A549 (cell line): ENCODE results near the gene SPOCK2. TPM values are rescaled to one million over a fixed set of nuclear protein-coding genes. Genes with fewer than 3 reads are reported as not detected.

Experiments
- ATAC-seq, 2 experiments: fragments of 200-7000 bp in 1 of 2; fragments of >200 bp in 1 of 2; cut with Nextera tagmentation in 1 of 2; cut with Tn5 transposase in 1 of 2; 3 replicates each; pipeline versions ENCODE4 v1.8.0 to v1.9.1; 2018 to 2020; ENCODE audit warnings: mild to moderate bottlenecking in 1 of 2, moderate library complexity in 1 of 2
- CTCF ChIA-PET: fragments of 300-600 bp; sonication (Branson Sonifier 250); formaldehyde crosslinking; extraction: SDS; loops from one replicate; lab custom pipeline; 2021; ENCODE audit warnings: antibody characterized with exemption, inconsistent platforms; lab: Yijun Ruan, JAX
- POLR2A ChIA-PET: fragments of 350-600 bp; formaldehyde crosslinking; extraction: SDS; loops from one replicate; lab custom pipeline; 2021; ENCODE audit warnings: antibody characterized with exemption, inconsistent platforms; lab: Yijun Ruan, JAX
- DNase-seq, 2 experiments: peaks; one replicate each; pipeline versions ENCODE4 v3.0.0 to v3.0.0-alpha.2; 2011 to 2016; ENCODE audit warnings: low read depth in 1 of 2, low spot score in 1 of 2
- FAIRE-seq: peaks from 2 replicates; lab custom pipeline; 2011; peaks lifted over from hg19 to GRCh38; lab: Jason Lieb, UNC
- H3K27ac ChIP-seq, 2 experiments: fragments of >200 bp; sonication (Bioruptor Twin); formaldehyde crosslinking; 3 replicates each; pipeline ENCODE4 v1.5.1; 2016 to 2017
- H3K4me1 ChIP-seq: fragments of >200 bp; sonication (Bioruptor Twin); formaldehyde crosslinking; 3 replicates; pipeline ENCODE4 v1.6.1; 2016
- H3K4me2 ChIP-seq: fragments of >200 bp; sonication (Bioruptor Twin); formaldehyde crosslinking; 3 replicates; pipeline ENCODE4 v1.6.1; 2016
- H3K4me3 ChIP-seq: fragments of >200 bp; sonication (Bioruptor Twin); formaldehyde crosslinking; 3 replicates; pipeline ENCODE4 v1.5.1; 2016
- H3K9me3 ChIP-seq: fragments of >200 bp; sonication (Bioruptor Twin); formaldehyde crosslinking; 3 replicates; pipeline ENCODE4 v1.6.1; 2016
- BHLHE40 ChIP-seq: IDR thresholded peaks from 2 replicates; pipeline ENCODE4 v1.6.1; 2012; ENCODE audit warnings: low read depth, low read length, inconsistent platforms
- CBX2 ChIP-seq: fragments of 200-600 bp; sonication (generic); IDR thresholded peaks from 2 replicates; pipeline ENCODE4 v1.6.1; 2016; ENCODE audit warnings: low read depth, mild to moderate bottlenecking, borderline replicate concordance
- CBX8 ChIP-seq: fragments of 200-600 bp; sonication (generic); IDR thresholded peaks from 2 replicates; pipeline ENCODE4 v1.6.1; 2016
- CTCF ChIP-seq: fragments of >200 bp; sonication (Bioruptor Twin); formaldehyde crosslinking; IDR thresholded peaks from 3 replicates; pipeline ENCODE4 v1.5.1; 2016
- EHMT2 ChIP-seq: fragments of 200-600 bp; sonication (generic); IDR thresholded peaks from 2 replicates; pipeline ENCODE4 v1.6.1; 2016; ENCODE audit warnings: antibody characterized with exemption, low read depth, mild to moderate bottlenecking, moderate library complexity
- EP300 ChIP-seq, 2 experiments: fragments of >200 bp; sonication (Bioruptor Twin); formaldehyde crosslinking; IDR thresholded peaks; 2 replicates in 1 of 2; 3 replicates in 1 of 2; pipeline ENCODE4 v1.6.1; 2016 to 2017
- ESRRA ChIP-seq: fragments of 150-350 bp; IDR thresholded peaks from 2 replicates; pipeline ENCODE4 v1.6.1; 2014; ENCODE audit warnings: mild to moderate bottlenecking, low read length, borderline replicate concordance
- FOSB ChIP-seq: fragments of 250-450 bp; sonication (Bioruptor Pico); IDR thresholded peaks from 2 replicates; pipeline ENCODE4 v1.5.0; 2020; ENCODE audit warnings: mild to moderate bottlenecking, moderate library complexity
- FOSL2 ChIP-seq, 2 experiments: fragments of 450-650 bp in 1 of 2; fragments of >200 bp in 1 of 2; sonication (Bioruptor Twin) in 1 of 2; formaldehyde crosslinking; IDR thresholded peaks; 2 replicates each; pipeline versions ENCODE4 v1.5.0 to v1.6.1; 2016 to 2020; ENCODE audit warnings: mild to moderate bottlenecking in 1 of 2, moderate library complexity in 1 of 2
- FOXS1 ChIP-seq: fragments of 250-450 bp; sonication (Bioruptor Pico); IDR thresholded peaks from 2 replicates; pipeline ENCODE4 v1.5.0; 2020; ENCODE audit warnings: mild to moderate bottlenecking, moderate library complexity
- GATA3 ChIP-seq: IDR thresholded peaks from 2 replicates; pipeline ENCODE4 v1.6.1; 2012; ENCODE audit warnings: borderline replicate concordance
- HES2 ChIP-seq: fragments of >200 bp; sonication (Bioruptor Twin); formaldehyde crosslinking; IDR thresholded peaks from 2 replicates; pipeline ENCODE4 v1.6.1; 2016
- HEYL ChIP-seq: fragments of 250-450 bp; sonication (Bioruptor Pico); IDR thresholded peaks from 2 replicates; pipeline ENCODE4 v1.8.0; 2021; ENCODE audit warnings: mild to moderate bottlenecking, moderate library complexity
- HOXA7 ChIP-seq: fragments of 250-450 bp; sonication (Bioruptor Pico); IDR thresholded peaks from 2 replicates; pipeline ENCODE4 v1.5.0; 2020; ENCODE audit warnings: mild to moderate bottlenecking, moderate library complexity
- JUN ChIP-seq, 2 experiments: fragments of >200 bp; sonication (Bioruptor Twin); formaldehyde crosslinking; IDR thresholded peaks; 2 replicates in 1 of 2; 3 replicates in 1 of 2; pipeline ENCODE4 v1.6.1; 2016 to 2017
- NPAS2 ChIP-seq: fragments of 250-450 bp; sonication (Bioruptor Pico); IDR thresholded peaks from 2 replicates; pipeline ENCODE4 v1.8.0; 2022; ENCODE audit warnings: mild to moderate bottlenecking, moderate library complexity, borderline replicate concordance
- POLR2A ChIP-seq: IDR thresholded peaks from 2 replicates; pipeline ENCODE4 v1.6.1; 2012; ENCODE audit warnings: mild to moderate bottlenecking, low read length
- POLR2AphosphoS2 ChIP-seq: conservative IDR thresholded peaks from 2 replicates; pipeline ENCODE4 v1.6.1; 2012; ENCODE audit warnings: low read length, improper control_type of control experiment, inconsistent platforms
- RCOR1 ChIP-seq: fragments of 150-350 bp; IDR thresholded peaks from 2 replicates; pipeline ENCODE4 v1.6.1; 2014; ENCODE audit warnings: antibody characterized with exemption, low read length, low read depth
- REST ChIP-seq: fragments of 200-600 bp; sonication (generic); IDR thresholded peaks from 2 replicates; pipeline ENCODE4 v1.6.1; 2016; ENCODE audit warnings: antibody characterized with exemption, mild to moderate bottlenecking, moderate library complexity
- RFX5 ChIP-seq: fragments of 450-650 bp; IDR thresholded peaks from 2 replicates; pipeline ENCODE4 v1.7.1; 2014; ENCODE audit warnings: antibody characterized with exemption, mild to moderate bottlenecking, moderate library complexity
- SMC3 ChIP-seq: fragments of >200 bp; sonication (Bioruptor Twin); formaldehyde crosslinking; IDR thresholded peaks from 3 replicates; pipeline ENCODE4 v1.6.1; 2018; ENCODE audit warnings: inconsistent platforms
- SREBF2 ChIP-seq: fragments of 450-650 bp; IDR thresholded peaks from 2 replicates; pipeline ENCODE4 v1.6.1; 2014; ENCODE audit warnings: mild to moderate bottlenecking, moderate library complexity
- TFCP2L1 ChIP-seq: fragments of 250-450 bp; sonication (Bioruptor Pico); IDR thresholded peaks from 2 replicates; pipeline ENCODE4 v1.5.0; 2021; ENCODE audit warnings: mild to moderate bottlenecking
- ZC3H11A ChIP-seq: fragments of 450-650 bp; IDR thresholded peaks from 2 replicates; pipeline ENCODE4 v1.6.1; 2014; ENCODE audit warnings: antibody characterized with exemption, mild to moderate bottlenecking
- WGBS: methylation state at CpG from one replicate; pipeline ENCODE4 v1.1.6; 2017; ENCODE audit errors: missing lambda C conversion rate; 5-methylcytosine and 5-hydroxymethylcytosine counted together
- polyA plus RNA-seq, 4 experiments: library from polyadenylated mRNA; depleted of rRNA in 3 of 4; stranded (reverse); fragments of >200 nt; fragmentation: RNase III in 1 of 4; extraction: RNeasy Plus Mini Kit Qiagen cat#74134 plus additional on column Dnase treatment in 1 of 4; gene quantifications; 2 replicates in 3 of 4; 3 replicates in 1 of 4; pipeline ENCODE4 v1.2.3, GENCODE V29; 2011 to 2017

The SPOCK2 gene
- polyA plus RNA-seq, 2 of the 4 experiments (the other 2 are of a cell fraction), result 0.52 to 0.67 TPM

- ATAC-seq, result no peak
These were observed 12.8 kb downstream of the SPOCK2 start for GRCh38 chr10:72075376-72076115.

GRCh38 chr10:72074574-72075375 lies 13.6 kb downstream of the SPOCK2 start:
- H3K27ac ChIP-seq, result no peak overlapping the region
- FAIRE-seq, result no peak
- peaks cover 4% of the 10 kb centered on the region; the same call in 2 of the 3 replicates for H3K9me3 ChIP-seq
- TF ChIP-seq FOSL2 (IDR thresholded peaks at IDR 0.05) (no peak), FOSL2 (CRISPR knock-in tag; IDR thresholded peaks at IDR 0.05) (no peak), ESRRA (no peak), TFCP2L1 (CRISPR knock-in tag) (no peak), CBX8 (no peak), FOSB (CRISPR knock-in tag) (no peak)
- ATAC-seq, result no peak; a peak in 1 of 6 replicates
- peaks cover 5% of the 10 kb centered on the region; the same call in 2 of the 3 replicates for H3K4me1 ChIP-seq
- POLR2A ChIA-PET, result no interaction called here
- CTCF ChIA-PET, result interaction anchor here (1.0 to 1.7 kb wide), 4 partner anchors 8 to 178 kb away, joined by 3 to 6 read pairs (median 4); no protein-coding TSS in a partner anchor
- no peak for DNase-seq
- 74% methylated on average over 18 of the region's 18 CpGs for WGBS
- H3K4me2 ChIP-seq, result no peak overlapping the region
- no peak overlapping the region for H3K4me3 ChIP-seq

More at GRCh38 chr10:72075376-72076115, 12.8 kb downstream of the SPOCK2 start:
- Histone ChIP-seq H3K9me3 (peaks cover 4% of the 10 kb centered on the region; the same call in 2 of the 3 replicates), H3K4me3 (no peak overlapping the region), H3K4me2 (no peak overlapping the region), H3K27ac (no peak overlapping the region), H3K4me1 (peaks cover 12% of the 10 kb centered on the region)
- 72% methylated on average over 11 of the region's 12 CpGs for WGBS
- ChIA-PET CTCF (interaction anchor here (0.6 to 2.1 kb wide), 8 partner anchors 9 to 253 kb away, joined by 3 to 9 read pairs (median 4); no protein-coding TSS in a partner anchor), POLR2A (no interaction called here)
- DNase-seq (no peak), FAIRE-seq (no peak)
- TF ChIP-seq GATA3 (no peak), BHLHE40 (no peak), HOXA7 (CRISPR knock-in tag) (no peak), FOXS1 (no peak), EP300 (IDR thresholded peaks at IDR 0.05) (no peak), HEYL (CRISPR knock-in tag) (no peak), RCOR1 (no peak)

GRCh38 chr10:72073708-72074573 lies 14.4 kb downstream of the SPOCK2 start:
- POLR2A ChIA-PET, result no interaction called here
- Histone ChIP-seq H3K4me3 (no peak overlapping the region), H3K27ac (no peak overlapping the region), H3K4me2 (no peak overlapping the region), H3K4me1 (no peaks in the 10 kb centered on the region), H3K9me3 (peaks cover 4% of the 10 kb centered on the region; the same call in 2 of the 3 replicates)
- no peak for DNase-seq
- ATAC-seq, result no peak; a peak in 2 of 6 replicates
- WGBS, result 85% methylated on average over 13 of the region's 14 CpGs
- FAIRE-seq, result no peak
- CTCF ChIA-PET, result interaction anchor here (1.4 to 5.6 kb wide), 2 partner anchors 11 to 25 kb away, joined by 3 to 29 read pairs; no protein-coding TSS in a partner anchor
- TF ChIP-seq POLR2AphosphoS2 (no peak), HES2 (no peak), POLR2A (no peak), ZC3H11A (no peak), BHLHE40 (no peak), SMC3 (no peak), CTCF (no peak), EP300 (IDR thresholded peaks at IDR 0.05) (no peak), CBX2 (no peak), REST (no peak), SREBF2 (no peak), RFX5 (no peak), EHMT2 (no peak), JUN (IDR thresholded peaks at IDR 0.05) (no peak), NPAS2 (CRISPR knock-in tag) (no peak)
